ENCODE measurements around the gene CDK2AP2. TPM values are rescaled to one million over a fixed set of nuclear protein-coding genes. Genes with fewer than 3 reads are reported as not detected.

The CDK2AP2 gene
- total RNA-seq, 1 experiment from 2014 or later: 71.7 TPM

- no peak for DNase-seq (ENCODE audit: low read depth)
Observed at GRCh38 chr11:67466367-67466766, 41.6 kb downstream of the CDK2AP2 start.

- peak; percentile 68 for DNase-seq (ENCODE audit: low read depth)
Observed at GRCh38 chr11:67465530-67465929, 42.4 kb downstream of the CDK2AP2 start.

DNA sequence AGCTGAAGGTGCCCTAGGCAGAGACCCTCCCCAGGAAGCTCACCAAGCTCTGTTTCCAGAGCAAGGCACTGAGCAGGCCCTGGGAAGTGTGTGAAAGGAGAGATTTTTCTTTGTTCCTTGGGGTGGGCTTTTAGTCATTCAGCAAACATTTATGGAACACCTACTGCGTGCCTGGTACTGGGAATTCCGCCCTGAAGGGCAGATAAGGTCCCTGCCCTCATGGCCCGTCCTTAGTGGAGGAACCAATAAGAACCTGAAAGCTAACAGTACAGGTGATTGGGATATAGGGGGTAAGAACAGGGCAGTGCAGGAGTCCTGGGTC, 42.8 kb downstream of the CDK2AP2 start:
- DNase-seq (ENCODE audit: low read depth): no peak

GRCh38 chr11:67464411-67465188, 43.4 kb downstream of the CDK2AP2 start:
- no peak for DNase-seq (ENCODE audit: low read depth)

GRCh38 chr11:67463680-67464410, 44.1 kb downstream of the CDK2AP2 start:
- DNase-seq (ENCODE audit: low read depth): peak; percentile 82

DNA sequence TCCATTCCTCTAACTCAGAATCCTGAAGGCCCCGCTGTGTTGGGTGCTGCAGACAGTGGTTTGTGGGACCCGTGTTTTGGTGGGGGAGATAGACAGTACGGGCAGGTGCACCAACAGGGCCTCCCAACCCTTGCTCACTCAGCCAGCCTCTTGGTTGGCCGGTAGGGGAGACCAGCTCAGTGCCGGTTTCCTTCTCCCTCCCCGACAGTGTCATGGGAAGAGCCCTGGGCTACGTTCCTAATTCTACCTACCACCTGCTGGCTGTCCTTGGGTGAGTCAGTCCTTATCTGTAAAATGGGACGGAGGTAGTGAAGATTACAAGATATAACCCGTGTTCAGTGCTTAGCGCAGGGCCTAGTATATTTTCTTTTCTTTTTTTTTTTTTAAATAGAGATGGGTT, 44.8 kb downstream of the CDK2AP2 start:
- DNase-seq (ENCODE audit: low read depth): no peak

DNA sequence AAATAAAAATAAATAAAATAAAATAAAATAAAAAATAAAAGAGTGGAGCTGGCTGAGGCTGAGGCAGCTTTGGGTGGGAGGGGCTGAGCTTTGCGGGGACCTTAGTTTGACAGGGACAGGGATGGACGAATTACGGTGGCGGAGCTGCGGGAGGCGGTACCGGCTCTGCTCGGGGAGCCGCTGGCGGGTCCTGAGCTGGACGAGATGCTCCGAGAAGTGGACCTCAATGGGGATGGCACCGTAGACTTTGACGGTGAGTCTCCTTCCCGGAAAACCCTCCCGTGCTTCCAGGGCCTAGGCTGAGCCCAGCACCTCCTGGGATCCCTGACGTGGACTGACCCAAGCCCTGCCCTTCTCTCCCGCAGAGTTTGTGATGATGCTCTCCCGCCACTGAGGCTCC, 49.7 kb downstream of the CDK2AP2 start:
- DNase-seq (ENCODE audit: low read depth): no peak

DNA sequence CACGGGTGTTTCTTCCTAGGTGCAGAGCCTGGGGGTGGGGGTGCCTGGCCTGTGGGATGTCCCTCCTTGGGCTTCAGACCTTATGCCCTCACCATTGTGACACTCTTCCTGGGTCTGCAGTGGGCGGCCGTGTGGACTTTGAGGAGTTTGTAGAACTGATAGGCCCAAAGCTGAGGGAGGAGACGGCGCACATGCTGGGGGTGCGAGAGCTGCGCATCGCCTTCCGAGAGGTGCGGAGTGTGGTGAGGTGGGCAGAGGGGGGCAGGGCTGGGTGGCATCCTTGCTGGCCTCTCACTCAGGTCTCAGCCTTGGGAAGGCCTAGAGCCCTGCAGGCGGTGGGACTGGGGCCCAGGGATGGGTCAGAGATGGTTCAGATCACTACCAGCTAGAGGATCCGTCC, 50.5 kb downstream of the CDK2AP2 start:
- DNase-seq (ENCODE audit: low read depth): no peak

Other genes with a start within 250 kb of the CDK2AP2 start
- 21.8 and 39.3 TPM in 2 replicates for gene GRK2, start 241.7 kb downstream of the CDK2AP2 start, total RNA-seq (2014; rRNA removed; shearing (Covaris generic))
- 9.8 and 14.9 TPM in 2 replicates for gene ANKRD13D, start 218.9 kb downstream of the CDK2AP2 start, total RNA-seq (2014; rRNA removed; shearing (Covaris generic))
- gene SSH3, start 204.6 kb downstream of the CDK2AP2 start, total RNA-seq (2014; rRNA removed; shearing (Covaris generic)): 17.5 and 18.4 TPM in 2 replicates
- gene POLD4, start 154.6 kb downstream of the CDK2AP2 start, total RNA-seq (2014; rRNA removed; shearing (Covaris generic)): 127 and 137 TPM in 2 replicates
- 16.2 and 22.6 TPM in 2 replicates for gene CLCF1, start 134.6 kb downstream of the CDK2AP2 start, total RNA-seq (2014; rRNA removed; shearing (Covaris generic))
- 7.3 and 13.3 TPM in 2 replicates for gene RAD9A, start 116.2 kb downstream of the CDK2AP2 start, total RNA-seq (2014; rRNA removed; shearing (Covaris generic))
- 223 and 247 TPM in 2 replicates for gene PPP1CA, start 106.3 kb downstream of the CDK2AP2 start, total RNA-seq (2014; rRNA removed; shearing (Covaris generic))
- not detected in 2 replicates for gene TBC1D10C, start 104.1 kb downstream of the CDK2AP2 start, total RNA-seq (2014; rRNA removed; shearing (Covaris generic))
- 0.22 TPM in 1 of 2 replicates, not detected in the other for gene CARNS1, start 92.5 kb downstream of the CDK2AP2 start, total RNA-seq (2014; rRNA removed; shearing (Covaris generic))
- 36.6 and 37.1 TPM in 2 replicates for gene RPS6KB2, start 79.7 kb downstream of the CDK2AP2 start, total RNA-seq (2014; rRNA removed; shearing (Covaris generic))
- gene PTPRCAP, start 70.5 kb downstream of the CDK2AP2 start, total RNA-seq (2014; rRNA removed; shearing (Covaris generic)): 0.20 and 0.47 TPM in 2 replicates
- 79.7 and 137 TPM in 2 replicates for gene CORO1B, start 64.7 kb downstream of the CDK2AP2 start, total RNA-seq (2014; rRNA removed; shearing (Covaris generic))
- not detected in 2 replicates for gene GPR152, start 55.4 kb downstream of the CDK2AP2 start, total RNA-seq (2014; rRNA removed; shearing (Covaris generic))
- 6.9 and 9.0 TPM in 2 replicates for gene CABP4, start 52.8 kb downstream of the CDK2AP2 start, total RNA-seq (2014; rRNA removed; shearing (Covaris generic))
- gene TMEM134, start 38.9 kb downstream of the CDK2AP2 start, total RNA-seq (2014; rRNA removed; shearing (Covaris generic)): 13.5 and 16.1 TPM in 2 replicates
- 65.7 and 81.6 TPM in 2 replicates for gene AIP, start 25.1 kb downstream of the CDK2AP2 start, total RNA-seq (2014; rRNA removed; shearing (Covaris generic))
- 18.7 and 36.7 TPM in 2 replicates for gene PITPNM1, start 2.8 kb downstream of the CDK2AP2 start, total RNA-seq (2014; rRNA removed; shearing (Covaris generic))
- gene CABP2, start 15.3 kb upstream of the CDK2AP2 start, total RNA-seq (2014; rRNA removed; shearing (Covaris generic)): not detected in 2 replicates
- 436 and 441 TPM in 2 replicates for gene GSTP1, start 75.7 kb upstream of the CDK2AP2 start, total RNA-seq (2014; rRNA removed; shearing (Covaris generic))
- 118 and 153 TPM in 2 replicates for gene NDUFV1, start 98.8 kb upstream of the CDK2AP2 start, total RNA-seq (2014; rRNA removed; shearing (Covaris generic))
- gene NUDT8, start 121.8 kb upstream of the CDK2AP2 start, total RNA-seq (2014; rRNA removed; shearing (Covaris generic)): 2.6 and 5.7 TPM in 2 replicates
- gene TBX10, start 131.6 kb upstream of the CDK2AP2 start, total RNA-seq (2014; rRNA removed; shearing (Covaris generic)): not detected in 2 replicates
- gene ACY3, start 142.6 kb upstream of the CDK2AP2 start, total RNA-seq (2014; rRNA removed; shearing (Covaris generic)): 0.91 TPM in 2 replicates
- gene ALDH3B2, start 166.5 kb upstream of the CDK2AP2 start, total RNA-seq (2014; rRNA removed; shearing (Covaris generic)): not detected in 2 replicates

Measured in M059J (cell line).